Transverse colon (tissue), 3 donors: ENCODE measurements around the gene HPCAL1.

Experiments used
- POLR2A ChIP-seq: fragments of 450-650 bp; IDR thresholded peaks from one replicate; pipeline ENCODE4 v1.6.1; 2016; ENCODE audit warnings: antibody characterized with exemption, mild to moderate bottlenecking, moderate library complexity
- POLR2AphosphoS5 ChIP-seq, 3 donors: sonication (generic); formaldehyde crosslinking; IDR thresholded peaks; one replicate each; pipeline ENCODE4 v1.6.1; 2016; ENCODE audit warnings: antibody characterized with exemption in 3 of 3

- TF ChIP-seq POLR2A = no peak
- no peak for TF ChIP-seq POLR2AphosphoS5 (IDR thresholded peaks at IDR 0.05)
Observed at GRCh38 chr2:10469955-10470608, 167.4 kb downstream of the HPCAL1 start.
